HG02970 (cell line): Measurements from ENCODE around the gene TNFSF12.

Experiments used
- ATAC-seq: cut with Tn5 transposase; IDR thresholded peaks from one replicate; pipeline ENCODE4 v1.9.1; 2021; ENCODE audit warnings: mild to moderate bottlenecking, moderate library complexity, moderate number of reproducible peaks; ENCODE audit not compliant: unreplicated experiment, low FRiP score

The TNFSF12 gene

DNA sequence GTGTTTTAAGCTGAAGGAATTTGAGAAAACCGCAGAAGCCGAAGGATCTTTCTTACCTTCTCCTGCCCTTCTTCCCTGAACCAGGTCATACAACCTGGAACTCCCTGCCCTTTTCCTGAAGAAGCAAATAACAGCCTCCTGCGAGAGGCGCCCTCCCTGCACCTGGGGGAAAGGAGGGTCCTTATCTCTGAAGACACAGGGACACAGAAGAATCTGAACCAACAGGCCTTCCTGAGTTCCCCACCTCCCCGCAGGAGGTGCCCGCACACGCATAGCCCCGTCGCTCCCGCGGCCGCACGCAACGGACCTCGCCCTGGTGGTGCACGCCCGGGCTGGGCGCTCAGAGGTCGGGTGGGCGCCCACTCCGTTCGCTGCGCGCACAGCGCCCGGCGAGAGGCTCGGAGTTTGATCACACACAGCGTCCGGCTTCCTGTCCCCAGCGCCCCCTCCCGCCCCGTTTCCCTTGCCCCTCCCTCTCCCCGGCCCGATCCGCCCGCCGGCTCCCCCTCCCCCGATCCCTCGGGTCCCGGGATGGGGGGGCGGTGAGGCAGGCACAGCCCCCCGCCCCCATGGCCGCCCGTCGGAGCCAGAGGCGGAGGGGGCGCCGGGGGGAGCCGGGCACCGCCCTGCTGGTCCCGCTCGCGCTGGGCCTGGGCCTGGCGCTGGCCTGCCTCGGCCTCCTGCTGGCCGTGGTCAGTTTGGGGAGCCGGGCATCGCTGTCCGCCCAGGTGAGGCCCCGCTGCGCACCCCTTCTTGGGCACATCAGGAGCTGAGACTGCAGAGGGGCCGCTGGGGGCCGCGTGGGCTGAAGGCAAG lies at the start of gene TNFSF12:
Gene TNFSF12, plus strand, starts transcription at position 474 of the 816 bp plus-strand sequence. Its CDS starts 96 bp downstream, at position 570.
- ATAC-seq, result no peak

GRCh38 chr17:7499161-7499560 lies 49.7 kb upstream of the TNFSF12 start:
- no peak for ATAC-seq

DNA sequence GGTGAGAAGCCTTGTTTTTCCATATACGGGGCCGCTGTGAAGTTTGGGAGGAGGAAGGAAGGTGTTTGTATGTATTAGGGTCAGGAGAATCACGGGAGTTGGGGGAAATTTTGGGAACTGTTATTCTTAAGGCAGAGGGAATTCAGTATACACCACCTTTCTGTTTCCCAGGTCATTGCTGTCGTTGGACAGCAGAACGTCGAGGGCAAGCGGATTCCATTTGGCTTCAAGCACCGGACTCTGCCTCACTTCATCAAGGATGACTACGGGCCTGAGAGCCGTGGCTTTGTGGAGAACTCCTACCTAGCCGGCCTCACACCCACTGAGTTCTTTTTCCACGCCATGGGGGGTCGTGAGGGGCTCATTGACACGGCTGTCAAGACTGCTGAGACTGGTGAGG lies 47.1 kb upstream of the TNFSF12 start:
- no peak for ATAC-seq

DNA sequence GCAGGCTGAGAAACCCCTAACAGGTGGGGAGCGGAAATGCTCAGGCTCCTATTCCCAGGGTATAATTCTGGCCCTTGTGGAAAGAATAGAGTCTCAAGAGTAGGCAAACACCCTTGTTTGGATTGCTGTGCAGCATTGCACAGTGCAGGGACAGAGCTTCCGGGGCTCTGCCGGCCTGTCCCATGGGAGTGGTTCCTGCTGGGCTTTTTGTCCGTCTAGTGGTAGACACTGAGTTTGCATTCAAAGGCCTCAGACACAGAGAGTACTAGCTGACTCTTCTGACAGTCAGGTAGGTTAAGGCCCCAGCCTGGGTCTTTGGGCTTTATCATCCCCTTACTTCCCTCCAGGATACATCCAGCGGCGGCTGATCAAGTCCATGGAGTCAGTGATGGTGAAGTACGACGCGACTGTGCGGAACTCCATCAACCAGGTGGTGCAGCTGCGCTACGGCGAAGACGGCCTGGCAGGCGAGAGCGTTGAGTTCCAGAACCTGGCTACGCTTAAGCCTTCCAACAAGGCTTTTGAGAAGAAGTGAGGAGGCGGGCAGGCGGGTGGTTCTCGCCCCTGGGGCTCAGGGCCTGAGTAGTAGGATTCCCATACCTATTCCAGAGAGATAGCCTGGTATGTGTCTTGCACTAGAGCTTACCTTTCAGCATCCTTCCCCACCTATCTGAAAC lies 46.5 kb upstream of the TNFSF12 start:
- no peak for ATAC-seq

GRCh38 chr17:7502987-7503386 lies 45.9 kb upstream of the TNFSF12 start:
- ATAC-seq, result no peak

GRCh38 chr17:7503521-7503920 lies 45.3 kb upstream of the TNFSF12 start:
- ATAC-seq, result no peak

- ATAC-seq, result no peak
Measured at GRCh38 chr17:7508145-7508544, 40.7 kb upstream of the TNFSF12 start.

DNA sequence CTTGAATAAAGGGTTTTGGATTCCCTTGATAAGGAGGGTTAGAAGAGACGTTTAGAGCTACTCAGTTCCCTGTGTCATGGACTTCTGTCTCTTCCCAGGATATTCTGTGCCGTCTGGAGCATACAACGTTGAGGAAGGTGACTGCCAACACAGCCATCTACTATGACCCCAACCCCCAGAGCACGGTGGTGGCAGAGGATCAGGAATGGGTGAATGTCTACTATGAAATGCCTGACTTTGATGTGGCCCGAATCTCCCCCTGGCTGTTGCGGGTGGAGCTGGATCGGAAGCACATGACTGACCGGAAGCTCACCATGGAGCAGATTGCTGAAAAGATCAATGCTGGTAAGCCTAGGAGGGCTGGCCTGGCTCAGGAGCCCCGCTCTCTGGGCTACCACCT lies 40.0 kb upstream of the TNFSF12 start:
- no peak for ATAC-seq

GRCh38 chr17:7509937-7510336 lies 38.9 kb upstream of the TNFSF12 start:
- ATAC-seq, result no peak

GRCh38 chr17:7511108-7511507 lies 37.8 kb upstream of the TNFSF12 start:
- ATAC-seq, result no peak

DNA sequence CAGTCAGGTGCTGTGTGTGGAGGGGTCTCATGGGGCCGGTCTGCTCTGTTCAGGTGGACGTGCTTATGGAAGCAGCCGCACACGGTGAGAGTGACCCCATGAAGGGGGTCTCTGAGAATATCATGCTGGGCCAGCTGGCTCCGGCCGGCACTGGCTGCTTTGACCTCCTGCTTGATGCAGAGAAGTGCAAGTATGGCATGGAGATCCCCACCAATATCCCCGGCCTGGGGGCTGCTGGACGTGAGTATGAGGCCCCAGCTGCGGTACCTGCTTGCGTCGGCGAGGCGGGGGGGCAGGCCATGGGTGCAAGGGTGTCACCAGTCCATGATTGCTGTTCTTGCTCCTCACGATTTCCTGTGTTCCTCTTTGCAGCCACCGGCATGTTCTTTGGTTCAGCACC lies 36.8 kb upstream of the TNFSF12 start:
- no peak for ATAC-seq

- no peak for ATAC-seq
Measured at GRCh38 chr17:7512824-7513540, 35.9 kb upstream of the TNFSF12 start.

DNA sequence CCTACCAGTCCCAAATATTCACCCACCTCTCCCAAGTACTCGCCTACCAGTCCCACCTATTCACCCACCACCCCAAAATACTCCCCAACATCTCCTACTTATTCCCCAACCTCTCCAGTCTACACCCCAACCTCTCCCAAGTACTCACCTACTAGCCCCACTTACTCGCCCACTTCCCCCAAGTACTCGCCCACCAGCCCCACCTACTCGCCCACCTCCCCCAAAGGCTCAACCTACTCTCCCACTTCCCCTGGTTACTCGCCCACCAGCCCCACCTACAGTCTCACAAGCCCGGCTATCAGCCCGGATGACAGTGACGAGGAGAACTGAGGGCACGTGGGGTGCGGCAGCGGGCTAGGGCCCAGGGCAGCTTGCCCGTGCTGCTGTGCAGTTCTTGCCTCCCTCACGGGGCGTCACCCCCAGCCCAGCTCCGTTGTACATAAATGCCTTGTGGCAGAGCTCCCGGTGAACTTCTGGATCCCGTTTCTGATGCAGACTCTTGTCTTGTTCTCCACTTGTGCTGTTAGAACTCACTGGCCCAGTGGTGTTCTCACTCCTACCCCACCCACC lies 34.9 kb upstream of the TNFSF12 start:
- ATAC-seq, result no peak

DNA sequence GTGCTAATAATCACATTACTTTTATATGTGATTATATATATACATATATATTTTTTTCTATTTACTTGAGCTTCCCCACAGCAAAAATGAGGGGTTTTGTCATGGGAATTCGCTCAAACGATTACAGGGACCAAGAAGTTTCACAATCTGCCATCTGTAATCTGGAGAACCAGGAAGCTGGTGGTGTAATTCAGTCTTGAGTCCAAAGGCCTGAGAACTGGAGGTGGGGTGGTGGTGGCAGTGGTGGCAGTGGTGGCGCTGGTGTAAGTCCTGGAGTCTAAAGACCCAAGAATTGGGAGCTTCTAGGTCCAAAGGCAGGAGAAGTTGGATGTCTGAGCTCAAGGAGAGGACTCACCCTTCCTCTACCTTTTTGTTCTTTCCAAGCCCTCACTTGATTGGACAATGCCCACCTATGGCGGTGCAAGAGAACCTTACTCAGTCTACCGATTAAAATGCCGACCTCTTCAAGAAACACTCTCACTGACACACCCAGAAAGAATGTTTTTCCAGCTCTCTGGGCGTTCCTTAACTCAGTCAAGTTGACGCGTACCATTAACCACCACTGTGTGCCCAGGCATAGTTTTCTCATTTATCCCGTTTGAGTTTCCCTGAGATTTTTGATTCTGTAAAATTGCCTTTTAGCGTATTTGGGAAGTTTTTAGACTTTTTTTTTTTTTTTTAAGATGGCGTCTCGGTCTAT lies 32.8 kb upstream of the TNFSF12 start:
- no peak for ATAC-seq

DNA sequence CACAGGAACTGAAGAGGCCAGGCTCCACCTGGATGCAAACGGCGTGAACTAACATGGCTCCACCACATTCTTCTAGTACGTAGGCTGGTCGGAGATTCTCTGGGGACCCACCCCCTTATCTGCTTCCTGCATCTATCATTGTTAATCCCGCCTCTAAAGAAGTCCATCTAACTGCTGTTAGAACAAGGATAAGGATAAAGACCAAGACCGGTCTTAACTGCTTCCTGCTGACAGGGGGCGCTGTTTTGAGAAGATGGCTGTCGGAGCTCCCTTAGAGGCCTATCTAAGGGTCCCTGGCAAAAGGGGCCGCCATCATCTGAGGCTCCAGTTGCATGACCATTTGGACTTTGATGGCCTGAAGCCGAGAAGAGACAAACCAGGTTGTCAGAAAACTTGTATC lies 25.8 kb upstream of the TNFSF12 start:
- no peak for ATAC-seq

DNA sequence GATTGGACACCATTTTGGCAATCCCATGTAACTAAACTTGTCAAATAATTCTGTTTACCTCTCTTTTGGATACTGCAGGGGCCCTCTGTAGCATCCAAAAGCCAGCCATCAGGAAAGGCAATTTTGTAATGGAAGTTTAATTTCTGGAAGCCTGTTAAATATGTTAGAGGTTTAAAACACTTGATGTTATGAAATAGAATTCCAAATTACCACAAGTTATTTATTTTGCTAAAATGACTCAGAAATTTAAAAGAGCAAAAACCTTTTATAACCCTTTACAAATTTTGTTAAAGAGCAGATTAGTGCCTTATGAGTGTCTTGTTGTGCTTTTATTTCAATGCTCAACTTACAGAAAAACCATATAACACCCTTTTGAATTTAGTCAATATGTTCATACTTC lies 20.0 kb upstream of the TNFSF12 start:
- ATAC-seq, result no peak

DNA sequence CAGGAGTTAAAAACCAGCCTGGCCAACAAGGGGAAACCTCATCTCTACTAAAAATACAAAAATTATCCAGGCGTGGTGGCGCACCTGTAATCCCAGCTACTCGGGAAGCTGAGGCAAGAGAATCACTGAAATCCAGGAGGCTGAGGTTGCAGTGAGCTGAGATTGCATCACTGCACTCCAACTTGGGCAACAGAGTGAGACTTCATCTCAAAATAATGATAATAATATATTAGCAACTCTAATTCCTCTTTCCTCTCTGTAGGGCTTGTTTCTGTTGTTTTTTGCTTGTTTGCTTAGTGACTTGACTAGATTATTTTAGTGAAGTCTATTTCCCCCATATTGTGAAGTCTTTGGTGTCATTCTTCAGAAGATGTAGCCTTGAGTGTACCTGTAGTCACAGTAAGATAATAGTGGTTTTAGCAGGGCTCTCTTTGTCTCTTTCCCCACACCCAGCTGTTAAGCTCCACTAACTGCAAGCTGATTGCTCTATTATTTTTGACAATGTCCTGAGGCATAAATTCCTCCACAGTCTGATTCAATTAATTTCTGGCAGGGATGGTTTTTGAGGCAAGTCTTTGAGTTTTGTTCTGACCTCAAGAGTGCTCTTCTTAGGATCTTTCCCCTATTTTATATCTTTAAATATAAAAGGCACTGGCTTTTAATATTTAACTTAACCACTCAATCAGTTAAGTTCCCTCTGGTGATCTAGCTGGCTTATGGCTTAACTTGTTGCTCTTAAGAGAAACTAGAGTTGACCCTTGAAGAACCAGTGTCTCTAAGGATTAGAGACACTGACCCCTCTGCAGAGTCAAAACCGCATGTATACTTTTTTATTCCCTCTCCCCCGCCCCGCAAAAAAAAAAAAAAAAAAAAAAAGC lies 18.6 kb upstream of the TNFSF12 start:
- no peak for ATAC-seq

DNA sequence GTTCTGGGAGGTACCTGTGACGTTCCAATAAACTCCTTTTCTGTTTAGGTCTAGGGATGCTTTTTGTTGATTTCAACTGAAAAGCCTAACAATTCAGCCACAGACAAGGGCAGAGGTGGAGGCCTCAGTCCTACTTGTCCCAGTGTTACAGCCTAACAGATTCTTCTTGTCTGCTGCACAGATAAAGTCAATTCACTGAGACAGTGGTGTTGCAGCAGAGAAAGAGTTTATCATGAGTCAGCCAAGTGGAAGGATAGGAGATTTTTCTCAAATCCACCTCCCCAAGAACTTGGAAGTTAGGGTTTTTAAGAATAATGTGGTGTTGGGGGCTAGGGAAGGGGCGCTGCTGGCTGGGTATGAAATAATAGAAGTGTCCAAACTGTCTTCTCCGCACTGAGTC lies 10.8 kb upstream of the TNFSF12 start:
- ATAC-seq, result no peak

- ATAC-seq, result no peak
Measured at GRCh38 chr17:7538891-7539545, 9.8 kb upstream of the TNFSF12 start.
